Measurements from ENCODE around the gene QKI.
A peak's percentile ranks its signal among the peaks of the same experiment; 100 is the strongest.
"Not testable (repeated sequence)": the region's sequence is repeated elsewhere in the genome, so short reads cannot be mapped to it uniquely, and the experiment has no call there.

QKI gene

DNA sequence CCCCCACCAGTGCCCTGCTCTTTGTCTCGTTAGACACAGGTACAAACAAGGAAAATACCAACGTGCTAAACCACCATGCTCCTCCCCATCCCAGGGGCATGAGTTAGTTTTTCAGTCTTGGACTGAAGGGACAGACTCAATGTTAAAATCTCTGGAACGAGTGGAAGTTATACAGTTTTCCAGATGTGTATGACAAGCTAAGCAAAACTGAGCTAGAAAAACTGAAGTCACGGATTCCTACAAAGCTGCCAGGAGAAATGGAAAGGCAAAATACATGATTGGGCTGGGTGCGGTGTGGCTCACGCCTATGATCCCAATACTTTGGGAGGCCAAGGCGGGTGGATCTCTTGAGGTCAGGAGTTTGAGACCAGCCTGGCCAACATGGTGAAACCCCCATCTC lies 34.3 kb upstream of the QKI start:
- Mint-ChIP-seq H3K27ac (no peak overlapping the region), H3K36me3 (ENCODE audit: low read depth) (peaks cover 4% of the 10 kb centered on the region), H3K9me3 (peaks cover 7% of the 10 kb centered on the region), H3K27me3 (ENCODE audit: low read depth, poor library complexity) (no peaks in the 10 kb centered on the region), H3K4me1 (peaks cover 23% of the 10 kb centered on the region), H3K4me3 (no peak overlapping the region)
- TF ChIP-seq, protein P1, sequence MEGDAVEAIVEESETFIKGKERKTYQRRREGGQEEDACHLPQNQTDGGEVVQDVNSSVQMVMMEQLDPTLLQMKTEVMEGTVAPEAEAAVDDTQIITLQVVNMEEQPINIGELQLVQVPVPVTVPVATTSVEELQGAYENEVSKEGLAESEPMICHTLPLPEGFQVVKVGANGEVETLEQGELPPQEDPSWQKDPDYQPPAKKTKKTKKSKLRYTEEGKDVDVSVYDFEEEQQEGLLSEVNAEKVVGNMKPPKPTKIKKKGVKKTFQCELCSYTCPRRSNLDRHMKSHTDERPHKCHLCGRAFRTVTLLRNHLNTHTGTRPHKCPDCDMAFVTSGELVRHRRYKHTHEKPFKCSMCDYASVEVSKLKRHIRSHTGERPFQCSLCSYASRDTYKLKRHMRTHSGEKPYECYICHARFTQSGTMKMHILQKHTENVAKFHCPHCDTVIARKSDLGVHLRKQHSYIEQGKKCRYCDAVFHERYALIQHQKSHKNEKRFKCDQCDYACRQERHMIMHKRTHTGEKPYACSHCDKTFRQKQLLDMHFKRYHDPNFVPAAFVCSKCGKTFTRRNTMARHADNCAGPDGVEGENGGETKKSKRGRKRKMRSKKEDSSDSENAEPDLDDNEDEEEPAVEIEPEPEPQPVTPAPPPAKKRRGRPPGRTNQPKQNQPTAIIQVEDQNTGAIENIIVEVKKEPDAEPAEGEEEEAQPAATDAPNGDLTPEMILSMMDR (IDR thresholded peaks at IDR 0.05), result no peak
- no peak for DNase-seq

DNA sequence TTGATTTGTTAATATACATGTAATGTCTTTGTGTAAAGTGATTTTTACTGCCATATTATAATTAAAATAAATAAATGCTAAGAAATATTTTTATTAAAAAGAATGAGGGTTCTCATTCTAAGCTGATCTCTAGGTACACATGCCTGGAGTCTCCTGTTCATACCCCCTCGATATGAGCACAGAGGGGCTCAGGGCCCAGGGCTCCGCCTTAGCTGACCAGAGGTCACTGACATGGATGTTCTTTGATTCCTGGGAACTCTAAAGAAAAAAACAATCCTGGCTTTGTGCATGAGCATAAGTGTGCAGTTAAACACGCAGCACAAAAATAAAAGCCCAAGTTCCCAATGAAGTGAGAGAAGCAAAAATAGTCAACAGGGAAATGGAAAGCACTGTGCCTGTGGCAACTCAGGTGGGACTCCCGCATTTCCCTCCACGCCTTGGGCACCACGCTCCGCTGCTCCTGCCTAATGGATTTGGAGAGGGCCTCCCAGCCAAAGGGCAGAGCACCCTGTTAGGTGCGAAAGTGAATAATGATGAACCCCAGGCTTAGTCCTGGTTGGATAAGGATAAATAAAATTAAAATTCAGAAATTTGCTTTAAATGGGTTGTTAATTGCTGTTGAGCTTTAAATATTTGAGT lies 33.3 kb upstream of the QKI start:
- TF ChIP-seq, protein P1 (IDR thresholded peaks at IDR 0.05), result no peak
- peaks cover 4% of the 10 kb centered on the region for H3K36me3 Mint-ChIP-seq (ENCODE audit: low read depth)
- H3K4me1 Mint-ChIP-seq, result peaks cover 25% of the 10 kb centered on the region
- H3K4me3 Mint-ChIP-seq, result no peak overlapping the region
- DNase-seq, result peak; percentile 25
- peaks cover 7% of the 10 kb centered on the region for H3K9me3 Mint-ChIP-seq
- H3K27me3 Mint-ChIP-seq (ENCODE audit: low read depth, poor library complexity), result no peaks in the 10 kb centered on the region
- no peak overlapping the region for H3K27ac Mint-ChIP-seq

DNA sequence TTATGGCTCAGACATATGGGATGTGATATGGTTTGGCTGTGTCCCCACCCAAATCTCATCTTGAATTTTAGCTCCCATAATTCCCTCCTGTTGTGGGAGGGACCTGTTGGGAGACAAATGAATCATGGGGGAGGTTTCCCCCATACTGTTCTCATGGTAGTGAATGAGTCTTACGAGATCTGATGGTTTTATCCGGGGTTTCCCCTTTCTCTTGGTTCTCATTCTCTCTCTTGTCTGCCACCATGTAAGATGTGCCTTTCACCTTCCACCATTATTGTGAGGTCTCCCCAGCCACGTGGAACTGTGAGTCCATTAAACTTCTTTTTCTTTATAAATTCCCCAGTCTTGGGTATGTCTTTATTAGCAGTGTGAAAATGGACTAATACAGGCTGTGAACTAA lies 31.1 kb upstream of the QKI start:
- not testable (repeated sequence) for DNase-seq; H3K36me3 Mint-ChIP-seq (ENCODE audit: low read depth); H3K27ac Mint-ChIP-seq; H3K4me3 Mint-ChIP-seq; H3K9me3 Mint-ChIP-seq; H3K27me3 Mint-ChIP-seq (ENCODE audit: low read depth, poor library complexity)
- H3K4me1 Mint-ChIP-seq, result peaks cover 42% of the 10 kb centered on the region

DNA sequence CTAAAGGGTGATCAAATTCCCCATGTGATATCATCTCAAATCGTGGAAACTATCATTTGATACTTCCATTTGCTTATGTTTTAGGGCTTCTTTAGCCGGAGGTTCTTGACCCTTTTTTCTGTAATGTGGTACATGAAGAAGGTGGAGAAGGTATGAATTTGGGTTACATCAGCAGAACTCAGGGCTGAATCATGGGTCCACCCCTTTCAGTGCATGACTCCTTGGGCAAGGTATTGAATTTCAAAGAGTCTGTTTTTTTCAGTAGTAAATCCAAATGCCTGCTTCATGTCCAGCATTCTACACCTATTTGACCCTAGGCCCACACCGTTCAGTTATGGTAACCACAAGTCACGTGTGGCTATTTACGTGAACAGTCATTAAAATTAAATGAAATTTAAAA lies 30.6 kb upstream of the QKI start:
- Mint-ChIP-seq H3K4me3 (no peak overlapping the region), H3K27ac (no peak overlapping the region), H3K9me3 (peaks cover 7% of the 10 kb centered on the region), H3K4me1 (peaks cover 46% of the 10 kb centered on the region), H3K27me3 (ENCODE audit: low read depth, poor library complexity) (no peaks in the 10 kb centered on the region), H3K36me3 (ENCODE audit: low read depth) (peaks cover 4% of the 10 kb centered on the region)
- DNase-seq, result no peak
- TF ChIP-seq, protein P1 (IDR thresholded peaks at IDR 0.05), result no peak

DNA sequence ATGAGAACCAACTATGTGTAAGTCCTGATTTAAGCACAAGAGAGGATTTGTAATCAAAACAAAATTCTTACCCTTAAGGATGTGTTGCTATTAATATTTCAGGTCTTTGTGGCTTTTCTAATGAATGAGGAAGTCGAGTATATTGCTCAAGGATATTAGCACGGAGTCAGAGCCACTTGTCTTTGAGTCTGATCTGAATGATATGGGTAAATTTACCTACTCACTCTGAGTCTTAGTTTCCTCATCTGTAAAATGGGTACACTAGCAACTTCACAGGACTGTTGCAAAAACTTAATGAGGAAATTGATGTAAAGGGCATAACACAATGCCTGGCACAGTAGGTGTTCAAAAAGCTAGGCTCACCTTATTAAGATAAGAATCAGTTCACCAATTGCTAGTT lies 30.0 kb upstream of the QKI start:
- H3K36me3 Mint-ChIP-seq (ENCODE audit: low read depth), result peaks cover 4% of the 10 kb centered on the region
- H3K27me3 Mint-ChIP-seq (ENCODE audit: low read depth, poor library complexity), result no peaks in the 10 kb centered on the region
- H3K27ac Mint-ChIP-seq, result no peak overlapping the region
- no peak overlapping the region for H3K4me3 Mint-ChIP-seq
- H3K4me1 Mint-ChIP-seq, result peaks cover 51% of the 10 kb centered on the region
- TF ChIP-seq, protein P1 (IDR thresholded peaks at IDR 0.05), result no peak
- peaks cover 7% of the 10 kb centered on the region for H3K9me3 Mint-ChIP-seq
- DNase-seq, result no peak

DNA sequence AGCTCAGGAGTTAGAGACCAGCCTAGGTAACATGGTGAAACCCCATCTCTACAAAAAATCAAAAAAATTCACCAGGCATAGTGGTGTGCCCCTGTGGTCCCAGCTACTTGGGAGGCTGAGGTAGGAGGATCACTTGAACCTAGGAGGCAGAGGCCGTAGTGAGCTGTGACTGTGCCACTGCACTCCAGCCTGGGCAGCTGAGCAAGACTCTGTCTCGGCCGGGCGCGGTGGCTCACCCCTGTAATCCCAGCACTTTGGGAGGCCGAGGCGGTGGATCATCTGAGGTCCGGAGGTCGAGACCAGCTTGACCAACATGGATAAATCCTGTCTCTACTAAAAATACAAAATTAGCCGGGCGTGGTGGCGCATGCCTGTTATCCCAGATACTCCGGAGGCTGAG lies 29.0 kb upstream of the QKI start:
- not testable (repeated sequence) for DNase-seq; H3K27me3 Mint-ChIP-seq (ENCODE audit: low read depth, poor library complexity); H3K27ac Mint-ChIP-seq; H3K36me3 Mint-ChIP-seq (ENCODE audit: low read depth); H3K4me3 Mint-ChIP-seq; H3K9me3 Mint-ChIP-seq
- peaks cover 48% of the 10 kb centered on the region for H3K4me1 Mint-ChIP-seq

DNA sequence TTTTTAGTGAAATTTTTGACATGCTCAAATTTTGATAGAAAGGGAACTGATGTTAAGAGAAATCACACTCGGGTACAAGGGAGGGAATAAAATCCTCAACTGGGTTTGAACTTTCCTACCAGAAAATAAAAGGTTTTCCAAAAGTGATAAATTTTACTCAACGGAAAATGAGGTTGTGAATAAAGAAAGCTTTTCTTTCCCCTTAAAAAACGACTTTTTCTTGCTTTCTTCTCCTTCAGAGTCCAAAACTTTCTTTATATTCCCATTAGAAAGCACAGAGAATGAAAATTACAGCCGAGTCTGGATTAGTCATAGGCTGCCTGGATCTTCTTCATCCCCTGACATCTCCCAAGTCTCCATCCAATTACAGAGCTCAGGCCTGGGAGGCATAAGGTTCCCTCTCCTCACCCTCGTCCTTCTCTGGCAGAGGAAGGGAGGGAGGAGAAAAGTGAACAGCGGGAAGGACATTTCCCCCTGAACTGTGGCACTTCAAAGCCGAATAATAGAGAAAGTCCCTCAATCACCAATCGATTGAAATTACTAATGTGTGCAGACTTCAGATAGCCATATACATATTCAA lies 28.1 kb upstream of the QKI start:
- peaks cover 4% of the 10 kb centered on the region for H3K36me3 Mint-ChIP-seq (ENCODE audit: low read depth)
- H3K4me1 Mint-ChIP-seq, result peaks cover 44% of the 10 kb centered on the region
- DNase-seq, result no peak
- H3K9me3 Mint-ChIP-seq, result peaks cover 7% of the 10 kb centered on the region
- no peak overlapping the region for H3K4me3 Mint-ChIP-seq
- no peaks in the 10 kb centered on the region for H3K27me3 Mint-ChIP-seq (ENCODE audit: low read depth, poor library complexity)
- H3K27ac Mint-ChIP-seq, result no peak overlapping the region
- TF ChIP-seq, protein P1 (IDR thresholded peaks at IDR 0.05), result no peak
